ENCODE data around the gene PCDHB16. TPM values are rescaled to one million over a fixed set of nuclear protein-coding genes. Genes with fewer than 3 reads are reported as not detected.
A peak's percentile ranks its signal among the peaks of the same experiment; 100 is the strongest.
"Not testable (repeated sequence)": the region's sequence is repeated elsewhere in the genome, so short reads cannot be mapped to it uniquely, and the experiment has no call there.

Gene PCDHB16
- total RNA-seq, 6 experiments from 2014 or later: 1.7 to 4.0 (median 3.5) TPM

GRCh38 chr5:141150224-141150992, 31.8 kb upstream of the PCDHB16 start:
- DNase-seq: no peak
- Mint-ChIP-seq H3K4me3 (peak overlapping the region; percentile 87), H3K36me3 (ENCODE audit: low read depth) (no peaks in the 10 kb centered on the region; the same call in 1 of the 2 replicates), H3K27me3 (ENCODE audit: insufficient read depth) (peaks cover 5% of the 10 kb centered on the region), H3K27ac (no peak overlapping the region), H3K4me1 (ENCODE audit: low read depth) (peaks cover 7% of the 10 kb centered on the region), H3K9me3 (peaks cover 17% of the 10 kb centered on the region)
- TF ChIP-seq, protein P1, sequence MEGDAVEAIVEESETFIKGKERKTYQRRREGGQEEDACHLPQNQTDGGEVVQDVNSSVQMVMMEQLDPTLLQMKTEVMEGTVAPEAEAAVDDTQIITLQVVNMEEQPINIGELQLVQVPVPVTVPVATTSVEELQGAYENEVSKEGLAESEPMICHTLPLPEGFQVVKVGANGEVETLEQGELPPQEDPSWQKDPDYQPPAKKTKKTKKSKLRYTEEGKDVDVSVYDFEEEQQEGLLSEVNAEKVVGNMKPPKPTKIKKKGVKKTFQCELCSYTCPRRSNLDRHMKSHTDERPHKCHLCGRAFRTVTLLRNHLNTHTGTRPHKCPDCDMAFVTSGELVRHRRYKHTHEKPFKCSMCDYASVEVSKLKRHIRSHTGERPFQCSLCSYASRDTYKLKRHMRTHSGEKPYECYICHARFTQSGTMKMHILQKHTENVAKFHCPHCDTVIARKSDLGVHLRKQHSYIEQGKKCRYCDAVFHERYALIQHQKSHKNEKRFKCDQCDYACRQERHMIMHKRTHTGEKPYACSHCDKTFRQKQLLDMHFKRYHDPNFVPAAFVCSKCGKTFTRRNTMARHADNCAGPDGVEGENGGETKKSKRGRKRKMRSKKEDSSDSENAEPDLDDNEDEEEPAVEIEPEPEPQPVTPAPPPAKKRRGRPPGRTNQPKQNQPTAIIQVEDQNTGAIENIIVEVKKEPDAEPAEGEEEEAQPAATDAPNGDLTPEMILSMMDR (IDR thresholded peaks at IDR 0.05): no peak

- H3K9me3 Mint-ChIP-seq: peaks cover 17% of the 10 kb centered on the region
- H3K27ac Mint-ChIP-seq: no peak overlapping the region
Measured at GRCh38 chr5:141150993-141151325, 31.2 kb upstream of the PCDHB16 start.

GRCh38 chr5:141151632-141152031, 30.6 kb upstream of the PCDHB16 start:
- H3K27ac Mint-ChIP-seq; H3K36me3 Mint-ChIP-seq (ENCODE audit: low read depth); H3K27me3 Mint-ChIP-seq (ENCODE audit: insufficient read depth); H3K4me1 Mint-ChIP-seq (ENCODE audit: low read depth); H3K4me3 Mint-ChIP-seq; DNase-seq: not testable (repeated sequence)
- peaks cover 20% of the 10 kb centered on the region for H3K9me3 Mint-ChIP-seq

More at GRCh38 chr5:141150993-141151325, 31.2 kb upstream of the PCDHB16 start:
- H3K36me3 Mint-ChIP-seq (ENCODE audit: low read depth): no peaks in the 10 kb centered on the region; the same call in 1 of the 2 replicates
- no peak for DNase-seq
- H3K4me1 Mint-ChIP-seq (ENCODE audit: low read depth): peaks cover 7% of the 10 kb centered on the region
- peak overlapping the region; percentile 87; the same call in 1 of the 2 replicates for H3K4me3 Mint-ChIP-seq
- TF ChIP-seq, protein P1 (IDR thresholded peaks at IDR 0.05): no peak
- peaks cover 6% of the 10 kb centered on the region for H3K27me3 Mint-ChIP-seq (ENCODE audit: insufficient read depth)

DNA sequence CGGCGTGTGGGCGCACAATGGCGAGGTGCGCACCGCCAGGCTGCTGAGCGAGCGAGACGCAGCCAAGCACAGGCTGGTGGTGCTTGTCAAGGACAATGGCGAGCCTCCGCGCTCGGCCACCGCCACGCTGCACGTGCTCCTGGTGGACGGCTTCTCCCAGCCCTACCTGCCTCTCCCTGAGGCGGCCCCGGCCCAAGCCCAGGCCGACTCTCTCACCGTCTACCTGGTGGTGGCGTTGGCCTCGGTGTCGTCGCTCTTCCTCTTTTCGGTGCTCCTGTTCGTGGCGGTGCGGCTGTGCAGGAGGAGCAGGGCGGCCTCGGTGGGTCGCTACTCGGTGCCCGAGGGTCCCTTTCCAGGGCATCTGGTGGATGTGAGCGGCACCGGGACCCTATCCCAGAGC, 30.1 kb upstream of the PCDHB16 start:
- not testable (repeated sequence) for H3K27ac Mint-ChIP-seq; H3K36me3 Mint-ChIP-seq (ENCODE audit: low read depth); H3K4me3 Mint-ChIP-seq; DNase-seq; H3K4me1 Mint-ChIP-seq (ENCODE audit: low read depth)
- Mint-ChIP-seq H3K9me3 (peaks cover 25% of the 10 kb centered on the region), H3K27me3 (ENCODE audit: insufficient read depth) (peaks cover 13% of the 10 kb centered on the region)

- peaks cover 28% of the 10 kb centered on the region for H3K9me3 Mint-ChIP-seq
- DNase-seq: no peak
- peaks cover 16% of the 10 kb centered on the region for H3K27me3 Mint-ChIP-seq (ENCODE audit: insufficient read depth)
- TF ChIP-seq, protein P1 (IDR thresholded peaks at IDR 0.05): peak; percentile 65
- no peak overlapping the region for H3K27ac Mint-ChIP-seq
- no peaks in the 10 kb centered on the region; the same call in 1 of the 2 replicates for H3K4me1 Mint-ChIP-seq (ENCODE audit: low read depth)
- peaks cover 9% of the 10 kb centered on the region for H3K36me3 Mint-ChIP-seq (ENCODE audit: low read depth)
- no peak overlapping the region for H3K4me3 Mint-ChIP-seq
Measured at GRCh38 chr5:141155540-141156374, 26.4 kb upstream of the PCDHB16 start.

- not testable (repeated sequence) for H3K4me1 Mint-ChIP-seq (ENCODE audit: low read depth); H3K27ac Mint-ChIP-seq; H3K36me3 Mint-ChIP-seq (ENCODE audit: low read depth); DNase-seq; H3K4me3 Mint-ChIP-seq
- H3K9me3 Mint-ChIP-seq: peaks cover 16% of the 10 kb centered on the region
- H3K27me3 Mint-ChIP-seq (ENCODE audit: insufficient read depth): peaks cover 12% of the 10 kb centered on the region
Measured at GRCh38 chr5:141157356-141157755, 24.8 kb upstream of the PCDHB16 start.

DNA sequence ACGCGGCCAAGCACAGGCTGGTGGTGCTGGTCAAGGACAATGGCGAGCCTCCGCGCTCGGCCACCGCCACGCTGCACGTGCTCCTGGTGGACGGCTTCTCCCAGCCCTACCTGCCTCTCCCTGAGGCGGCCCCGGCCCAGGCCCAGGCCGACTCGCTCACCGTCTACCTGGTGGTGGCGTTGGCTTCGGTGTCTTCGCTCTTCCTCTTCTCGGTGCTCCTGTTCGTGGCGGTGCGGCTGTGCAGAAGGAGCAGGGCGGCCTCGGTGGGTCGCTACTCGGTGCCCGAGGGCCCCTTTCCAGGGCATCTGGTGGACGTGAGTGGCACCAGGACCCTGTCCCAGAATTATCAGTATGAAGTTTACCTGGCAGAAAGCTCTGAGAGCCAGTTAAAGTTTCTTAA, 24.3 kb upstream of the PCDHB16 start:
- not testable (repeated sequence) for H3K27ac Mint-ChIP-seq; DNase-seq; H3K4me1 Mint-ChIP-seq (ENCODE audit: low read depth); H3K36me3 Mint-ChIP-seq (ENCODE audit: low read depth); H3K4me3 Mint-ChIP-seq
- Mint-ChIP-seq H3K9me3 (peaks cover 15% of the 10 kb centered on the region), H3K27me3 (ENCODE audit: insufficient read depth) (peaks cover 12% of the 10 kb centered on the region)
